Mesenteric fat pad (tissue), 1 donor: ENCODE results near the gene SNX25. TPM values are rescaled to one million over a fixed set of nuclear protein-coding genes. Genes with fewer than 3 reads are reported as not detected.
"Not testable (repeated sequence)": the region's sequence is repeated elsewhere in the genome, so short reads cannot be mapped to it uniquely, and the experiment has no call there.

ENCODE experiments used
- DNase-seq: peaks from one replicate; pipeline ENCODE4 v3.0.0-alpha.2; 2020; ENCODE audit warnings: low spot score
- long read RNA-seq: library from polyadenylated mRNA; unstranded; transcript quantifications from one replicate; pipeline ENCODE4 v2.0.0, GENCODE V29; 2020
- total RNA-seq: library from RNA; stranded (reverse); fragmentation: NEBNext Ultra II Directional; extraction: Animal tissue kit (Norgen Biotek cat#: 25700); gene quantifications from one replicate; pipeline ENCODE4 v1.2.1, GENCODE V29; 2021
- donor health status: DM: yes; HTN: yes; CAD: no.

SNX25 gene
- total RNA-seq = 15.5 TPM
- long read RNA-seq, partial matches to known transcripts = 0 of 5 reads
- long read RNA-seq, other reads (novel, unspliced or antisense) = 5 of 5 reads

GRCh38 chr4:185209031-185209851 is at the start of gene SNX25:
Gene SNX25, plus strand, starts transcription at chr4:185209598. Its CDS starts 229 bp downstream, at chr4:185209827.
- peak; percentile 94 for DNase-seq

DNA sequence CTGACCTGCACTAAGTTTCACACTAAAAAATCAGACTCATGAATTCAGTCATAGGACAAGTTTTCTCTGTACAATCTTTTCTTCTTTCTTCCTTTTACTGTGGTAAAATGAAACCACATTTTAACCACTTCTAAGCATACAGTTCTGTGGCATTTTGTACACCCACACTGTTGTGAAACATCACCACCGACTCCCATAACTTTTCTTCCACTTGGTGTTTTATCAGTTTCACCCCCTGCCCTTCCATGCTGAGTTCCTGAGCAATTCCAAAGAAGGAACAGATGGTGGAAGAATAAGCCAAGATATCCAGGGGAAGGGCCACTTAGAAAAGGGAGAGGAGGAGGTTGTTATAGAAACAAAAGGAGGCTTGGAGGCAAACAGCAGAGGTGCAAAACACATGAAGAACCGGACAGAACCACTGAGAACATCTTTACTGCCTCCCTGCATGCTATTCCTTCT is 43.8 kb upstream of the SNX25 start:
- DNase-seq = no peak

DNA sequence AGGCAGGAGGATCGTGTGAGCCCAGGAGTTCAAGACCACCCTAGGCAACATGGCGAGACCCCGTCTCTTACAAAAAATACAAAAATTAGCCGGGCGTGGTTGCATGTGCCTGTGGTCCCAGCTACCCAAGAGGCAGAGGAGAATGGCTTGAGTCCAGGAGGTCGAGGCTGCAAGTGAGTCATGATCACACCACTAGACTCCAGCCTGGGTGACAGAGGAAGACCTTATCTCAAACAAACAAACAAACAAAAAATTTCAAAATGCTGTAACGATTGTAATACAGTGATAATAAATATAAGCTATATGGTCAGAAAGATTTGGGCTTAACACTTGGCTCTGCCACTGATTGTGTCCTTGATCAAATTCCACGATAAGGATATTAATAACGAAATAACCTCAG is 42.2 kb upstream of the SNX25 start:
- no peak for DNase-seq

DNA sequence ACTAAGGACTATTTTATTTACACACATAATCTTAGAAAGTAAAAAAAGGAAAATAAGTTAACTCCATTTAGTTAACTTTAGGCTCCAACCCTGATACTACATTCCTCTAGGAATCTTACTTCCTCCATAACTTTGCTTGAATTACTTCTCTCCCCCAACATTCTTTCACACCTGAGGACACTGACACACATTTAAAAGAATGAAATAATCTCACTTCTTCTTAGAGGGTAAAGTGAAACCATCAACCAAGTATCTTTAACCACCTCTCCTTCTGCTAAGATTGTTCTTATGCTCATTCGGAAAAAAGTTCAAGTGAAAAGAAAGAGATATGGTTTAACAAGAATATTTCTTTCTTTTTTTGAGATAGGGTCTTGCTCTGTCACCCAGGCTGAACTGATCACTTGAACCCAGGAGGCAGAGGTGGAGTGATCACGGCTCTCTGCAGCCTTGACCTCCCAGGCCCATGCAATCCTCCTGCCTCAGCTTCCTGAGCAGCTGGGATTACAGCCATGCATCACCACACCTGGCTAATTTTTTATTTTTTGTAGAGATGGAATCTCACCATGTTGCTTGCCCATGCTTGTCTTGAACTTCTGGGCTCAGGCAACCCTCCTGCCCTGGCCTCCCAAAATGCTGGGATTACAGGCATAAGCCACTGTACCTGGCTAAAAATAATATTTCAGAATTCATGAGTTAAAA is 37.9 kb upstream of the SNX25 start:
- DNase-seq = no peak

- no peak for DNase-seq
These were observed 29.9 kb upstream of the SNX25 start for GRCh38 chr4:185179488-185179887.

GRCh38 chr4:185182239-185182638 is 27.2 kb upstream of the SNX25 start:
- DNase-seq = no peak

- no peak for DNase-seq
These were observed 25.6 kb upstream of the SNX25 start for GRCh38 chr4:185183622-185184281.

- no peak for DNase-seq
These were observed 22.6 kb upstream of the SNX25 start for GRCh38 chr4:185186769-185187168.

- no peak for DNase-seq
These were observed 19.6 kb upstream of the SNX25 start for GRCh38 chr4:185189606-185190305.

GRCh38 chr4:185190306-185190856 is 19.0 kb upstream of the SNX25 start:
- no peak for DNase-seq

- no peak for DNase-seq
These were observed 17.3 kb upstream of the SNX25 start for GRCh38 chr4:185192059-185192458.

- DNase-seq = no peak
These were observed 14.2 kb upstream of the SNX25 start for GRCh38 chr4:185194924-185195888.

DNA sequence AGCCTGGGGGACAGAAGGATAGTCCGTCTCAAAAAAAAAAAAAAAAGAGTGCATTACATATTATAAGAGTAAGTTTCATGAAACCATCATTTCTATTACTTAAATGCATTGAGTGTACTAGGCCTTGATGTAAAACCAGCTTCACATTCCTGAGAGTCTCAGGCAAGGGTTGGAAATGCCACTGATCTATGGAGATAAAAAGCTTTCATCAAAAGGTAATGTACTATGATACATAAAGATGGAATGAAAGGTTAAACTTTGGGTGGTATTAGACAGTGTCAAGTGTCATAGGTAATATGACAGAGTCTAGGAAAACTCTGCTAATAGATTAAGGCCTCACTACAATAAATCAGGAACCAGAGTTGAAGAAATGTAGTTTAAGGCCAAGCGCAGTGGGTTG is 13.0 kb upstream of the SNX25 start:
- DNase-seq = no peak

DNA sequence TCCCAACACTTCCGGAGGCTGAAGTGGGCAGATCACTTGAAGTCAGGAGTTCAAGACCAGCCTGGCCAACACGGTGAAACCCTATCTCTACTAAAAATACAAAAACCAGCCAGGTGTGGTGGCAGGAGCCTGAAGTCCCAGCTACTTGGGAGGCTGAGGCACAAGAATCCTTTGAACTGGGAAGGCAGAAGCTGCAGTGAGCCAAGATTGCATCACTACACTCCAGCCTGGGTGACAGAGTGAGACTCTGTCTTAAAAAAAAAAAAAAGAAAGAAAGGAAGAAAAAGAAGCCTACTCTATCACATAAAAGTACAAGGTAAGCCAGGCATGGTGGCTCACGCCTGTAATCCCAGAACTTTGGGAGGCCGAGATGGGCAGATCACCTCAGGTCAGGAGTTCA is 11.2 kb upstream of the SNX25 start:
- not testable (repeated sequence) for DNase-seq

DNA sequence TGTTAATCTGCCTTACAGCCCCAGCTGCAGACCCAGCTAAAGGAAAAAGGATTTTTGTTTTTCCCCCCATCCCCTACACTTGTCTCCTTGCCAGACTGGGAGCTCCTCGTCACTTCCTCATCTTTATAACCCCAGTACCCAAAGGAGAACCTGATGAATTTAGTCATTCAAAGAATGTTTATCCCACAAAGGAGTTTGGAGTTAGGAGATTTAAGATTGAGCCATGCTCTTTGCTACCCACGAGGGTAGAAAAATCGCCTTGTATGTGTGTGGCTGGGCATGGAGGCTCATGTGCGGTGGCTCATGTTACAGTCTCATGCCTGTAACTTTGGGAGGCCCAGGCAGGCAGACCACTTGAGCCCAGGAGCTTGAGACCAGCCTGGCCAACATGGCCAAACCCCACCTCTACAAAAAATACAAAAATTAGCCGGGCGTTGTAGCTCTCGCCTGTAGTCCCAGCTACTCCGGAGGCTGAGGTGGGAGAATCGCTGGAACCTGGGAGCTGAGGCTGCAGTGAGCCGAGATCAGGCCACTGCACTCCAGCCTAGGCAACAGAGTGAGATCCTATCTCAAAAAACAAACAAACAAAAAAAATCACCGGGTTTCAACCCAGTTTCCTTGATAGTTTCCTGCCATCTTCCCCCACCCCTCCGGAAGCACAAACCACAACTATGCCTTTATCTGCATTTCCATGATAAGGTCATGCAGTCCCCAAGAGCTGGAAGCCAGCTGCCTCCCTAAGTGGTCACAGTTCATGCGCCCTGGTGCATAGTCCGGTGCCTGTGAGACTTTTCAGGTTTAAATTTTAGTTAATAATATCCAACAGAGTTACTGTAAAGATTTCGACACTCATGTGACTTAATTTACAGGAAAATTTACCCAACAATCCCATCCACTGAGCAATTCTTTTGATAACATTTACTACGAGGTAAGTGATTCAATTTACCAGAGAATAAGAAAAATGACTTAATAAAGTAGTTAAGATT is 7.1 kb upstream of the SNX25 start:
- DNase-seq = no peak

DNA sequence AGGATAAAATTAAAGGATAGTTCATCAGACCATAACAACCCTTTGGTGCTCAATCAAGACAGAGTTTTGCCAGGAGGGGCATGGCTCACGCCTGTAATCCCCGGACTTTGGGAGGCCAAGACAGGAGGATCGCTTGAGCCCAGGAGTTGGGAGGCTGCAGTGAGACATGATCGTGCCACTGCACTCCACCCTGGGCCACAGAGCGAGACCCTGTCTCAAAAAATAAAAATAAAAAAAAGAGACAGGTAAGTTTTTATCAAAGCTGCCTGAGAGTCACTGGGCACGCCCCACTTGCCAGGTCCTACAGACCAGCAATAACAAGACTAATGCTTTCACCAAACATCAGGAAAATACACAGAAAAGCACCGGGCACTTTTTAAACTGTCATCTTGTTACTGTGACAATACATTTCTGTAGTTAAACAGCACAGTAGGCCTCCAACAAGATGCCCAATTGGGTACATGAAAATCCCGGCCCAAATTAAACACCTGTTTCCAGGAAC is 6.4 kb upstream of the SNX25 start:
- no peak for DNase-seq

DNA sequence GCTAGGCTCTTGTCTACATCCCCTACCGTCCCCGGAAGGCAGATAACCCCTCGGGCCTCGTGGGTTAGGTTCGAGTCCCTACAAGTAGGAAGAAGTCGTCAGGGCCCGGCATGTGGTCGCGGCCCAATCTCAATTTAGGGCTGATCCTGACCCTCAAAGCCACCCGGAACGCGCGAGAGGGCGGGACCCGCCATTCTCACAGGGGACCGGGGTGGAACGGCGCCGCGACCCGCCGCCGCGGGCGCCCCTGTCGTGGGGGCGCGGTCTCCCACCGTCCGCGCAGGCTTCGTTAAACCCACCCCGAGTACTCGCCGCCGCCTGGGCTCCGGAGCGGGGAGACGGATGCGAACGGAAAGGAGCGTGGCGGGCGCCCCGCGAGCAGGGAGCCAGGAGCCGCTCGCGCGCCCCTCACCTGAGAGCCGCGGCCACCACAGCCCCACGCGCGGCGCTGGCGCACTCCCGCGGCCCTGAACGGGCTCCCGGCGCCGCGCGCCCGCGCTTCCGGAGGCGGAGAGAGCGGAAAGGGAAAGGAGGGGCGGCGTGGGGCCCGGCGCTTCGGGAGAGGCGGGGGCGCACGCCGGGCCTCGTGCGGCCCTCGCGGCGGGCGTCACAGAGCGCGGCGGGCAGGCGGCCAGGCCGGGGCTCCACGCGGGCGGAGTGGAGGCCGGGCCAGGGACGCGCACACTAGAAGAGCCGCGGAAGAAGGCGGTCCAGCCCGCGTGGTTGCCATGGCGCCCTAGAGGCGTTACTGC is 5.7 kb upstream of the SNX25 start, which contains the start of gene CFAP97:
Gene CFAP97, minus strand, starts transcription at position 515 of the 752 bp plus-strand sequence. CDS start 12,804 bp downstream, outside the sequence.
- peak; percentile 97 for DNase-seq
